Osteocyte (in vitro differentiated cells): ENCODE results near the gene PTPRN2. TPM values are rescaled to one million over a fixed set of nuclear protein-coding genes. Genes with fewer than 3 reads are reported as not detected.
"Not testable (repeated sequence)": the region's sequence is repeated elsewhere in the genome, so short reads cannot be mapped to it uniquely, and the experiment has no call there.

Experiments used
- DNase-seq: peaks from one replicate; pipeline ENCODE4 v3.0.0; 2021; ENCODE audit warnings: mixed read lengths; ENCODE audit not compliant: unreplicated experiment; ENCODE audit errors: extremely low spot score
- H3K27ac Mint-ChIP-seq: one replicate; pipeline ENCODE4 v1.8.0; 2021; ENCODE audit warnings: mild to moderate bottlenecking, mixed read lengths; ENCODE audit not compliant: unreplicated experiment
- H3K27me3 Mint-ChIP-seq: one replicate; pipeline ENCODE4 v1.8.0; 2021; ENCODE audit warnings: mixed read lengths; ENCODE audit not compliant: unreplicated experiment
- H3K36me3 Mint-ChIP-seq: one replicate; pipeline ENCODE4 v1.8.0; 2021; ENCODE audit warnings: mixed read lengths; ENCODE audit not compliant: unreplicated experiment
- H3K4me1 Mint-ChIP-seq: one replicate; pipeline ENCODE4 v1.8.0; 2021; ENCODE audit warnings: mixed read lengths; ENCODE audit not compliant: unreplicated experiment
- H3K4me3 Mint-ChIP-seq: one replicate; pipeline ENCODE4 v1.8.0; 2021; ENCODE audit warnings: mild to moderate bottlenecking, moderate library complexity, mixed read lengths; ENCODE audit not compliant: unreplicated experiment
- H3K9me3 Mint-ChIP-seq: one replicate; pipeline ENCODE4 v1.8.0; 2021; ENCODE audit warnings: mixed read lengths; ENCODE audit not compliant: unreplicated experiment
- total RNA-seq: library from RNA; stranded (reverse); gene quantifications from 2 replicates; pipeline ENCODE4 v1.2.1, GENCODE V29; 2021
- TF ChIP-seq, protein P1 (sequence below): fragments of 200-600 bp; sonication (generic); IDR thresholded peaks from 2 replicates; pipeline ENCODE4 v1.5.0; 2021; ENCODE audit warnings: antibody characterized with exemption, mild to moderate bottlenecking, moderate library complexity

PTPRN2 gene
- total RNA-seq, 1 donor from 2014 or later: 0.59 TPM

GRCh38 chr7:157506268-157506667 lies 1081.4 kb downstream of the PTPRN2 start:
- H3K4me1 Mint-ChIP-seq: no peaks in the 10 kb centered on the region
- H3K27ac Mint-ChIP-seq: no peak overlapping the region
- no peak overlapping the region for H3K4me3 Mint-ChIP-seq
- peak; percentile 69 for DNase-seq
- no peaks in the 10 kb centered on the region for H3K36me3 Mint-ChIP-seq
- H3K27me3 Mint-ChIP-seq: peaks cover 4% of the 10 kb centered on the region
- TF ChIP-seq, protein P1, sequence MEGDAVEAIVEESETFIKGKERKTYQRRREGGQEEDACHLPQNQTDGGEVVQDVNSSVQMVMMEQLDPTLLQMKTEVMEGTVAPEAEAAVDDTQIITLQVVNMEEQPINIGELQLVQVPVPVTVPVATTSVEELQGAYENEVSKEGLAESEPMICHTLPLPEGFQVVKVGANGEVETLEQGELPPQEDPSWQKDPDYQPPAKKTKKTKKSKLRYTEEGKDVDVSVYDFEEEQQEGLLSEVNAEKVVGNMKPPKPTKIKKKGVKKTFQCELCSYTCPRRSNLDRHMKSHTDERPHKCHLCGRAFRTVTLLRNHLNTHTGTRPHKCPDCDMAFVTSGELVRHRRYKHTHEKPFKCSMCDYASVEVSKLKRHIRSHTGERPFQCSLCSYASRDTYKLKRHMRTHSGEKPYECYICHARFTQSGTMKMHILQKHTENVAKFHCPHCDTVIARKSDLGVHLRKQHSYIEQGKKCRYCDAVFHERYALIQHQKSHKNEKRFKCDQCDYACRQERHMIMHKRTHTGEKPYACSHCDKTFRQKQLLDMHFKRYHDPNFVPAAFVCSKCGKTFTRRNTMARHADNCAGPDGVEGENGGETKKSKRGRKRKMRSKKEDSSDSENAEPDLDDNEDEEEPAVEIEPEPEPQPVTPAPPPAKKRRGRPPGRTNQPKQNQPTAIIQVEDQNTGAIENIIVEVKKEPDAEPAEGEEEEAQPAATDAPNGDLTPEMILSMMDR: no peak
- H3K9me3 Mint-ChIP-seq: peaks cover 11% of the 10 kb centered on the region

DNA sequence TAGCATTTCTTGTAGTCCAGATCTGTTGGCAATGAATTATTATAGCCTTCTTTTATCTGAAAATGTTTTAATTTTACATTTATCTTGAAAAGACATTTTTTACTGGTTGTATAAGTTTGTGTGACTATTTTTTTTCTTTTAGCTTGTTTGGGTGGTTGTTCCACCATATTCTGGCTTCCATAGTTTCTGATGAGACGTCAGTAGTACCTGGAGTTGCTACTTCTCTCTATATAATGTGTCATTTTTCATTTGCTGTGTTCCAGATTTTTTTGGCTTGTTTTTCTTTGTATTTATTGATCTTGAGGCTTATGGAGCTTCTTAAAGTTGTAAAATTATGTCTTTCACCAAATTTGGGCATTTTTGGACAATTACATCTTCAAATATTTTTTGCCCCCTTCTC lies 1082.0 kb downstream of the PTPRN2 start:
- H3K9me3 Mint-ChIP-seq: peaks cover 11% of the 10 kb centered on the region
- TF ChIP-seq, protein P1: no peak
- H3K27me3 Mint-ChIP-seq: peaks cover 4% of the 10 kb centered on the region
- DNase-seq: no peak
- no peaks in the 10 kb centered on the region for H3K4me1 Mint-ChIP-seq
- H3K27ac Mint-ChIP-seq: no peak overlapping the region
- H3K36me3 Mint-ChIP-seq: no peaks in the 10 kb centered on the region
- H3K4me3 Mint-ChIP-seq: no peak overlapping the region

DNA sequence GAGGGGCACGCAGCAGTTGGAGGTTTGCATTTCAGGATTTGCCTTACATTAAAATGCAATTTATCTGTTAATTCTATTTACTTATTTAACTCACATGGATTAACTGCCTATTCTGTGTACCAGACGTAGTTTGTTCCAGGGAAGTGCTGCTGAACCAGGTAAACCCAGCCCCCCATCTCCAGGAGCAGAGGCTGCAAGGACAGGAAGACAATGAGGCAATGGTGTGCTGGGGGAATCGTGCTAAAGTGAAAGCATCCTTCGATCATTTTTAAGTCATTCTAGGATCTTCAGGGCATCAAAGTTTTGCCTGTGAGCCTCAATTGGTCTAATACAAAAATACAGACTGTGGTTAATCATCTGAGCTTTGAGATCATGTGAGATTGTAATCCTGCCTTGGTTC lies 1084.4 kb downstream of the PTPRN2 start:
- Mint-ChIP-seq H3K9me3 (peaks cover 11% of the 10 kb centered on the region), H3K4me1 (no peaks in the 10 kb centered on the region), H3K27ac (no peak overlapping the region), H3K27me3 (peaks cover 3% of the 10 kb centered on the region), H3K36me3 (no peaks in the 10 kb centered on the region), H3K4me3 (no peak overlapping the region)
- TF ChIP-seq, protein P1: no peak
- peak; percentile 15 for DNase-seq

DNA sequence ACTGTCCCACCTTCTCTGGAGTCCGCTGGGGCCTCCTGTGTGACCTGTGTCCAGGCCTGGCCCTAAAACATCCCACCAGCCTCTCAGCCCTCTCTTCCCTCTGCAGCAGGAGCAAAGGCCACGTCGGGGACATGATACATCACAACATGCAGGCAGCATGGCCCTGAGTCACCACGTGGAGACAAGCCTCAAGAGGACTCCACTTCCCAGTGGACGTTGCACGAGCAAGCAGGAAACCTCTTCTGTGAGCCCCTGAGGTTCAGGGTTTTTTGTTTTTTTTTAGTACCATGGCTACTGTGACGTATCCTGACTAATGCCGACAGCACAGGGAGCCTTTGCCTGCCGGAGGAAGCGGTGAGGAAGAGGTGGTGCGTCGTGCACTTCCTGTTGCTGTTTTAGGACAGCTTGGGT lies 1084.9 kb downstream of the PTPRN2 start:
- peaks cover 3% of the 10 kb centered on the region for H3K27me3 Mint-ChIP-seq
- TF ChIP-seq, protein P1: no peak
- H3K4me1 Mint-ChIP-seq: no peaks in the 10 kb centered on the region
- no peak overlapping the region for H3K27ac Mint-ChIP-seq
- DNase-seq: peak; percentile 69
- H3K9me3 Mint-ChIP-seq: peaks cover 11% of the 10 kb centered on the region
- no peak overlapping the region for H3K4me3 Mint-ChIP-seq
- H3K36me3 Mint-ChIP-seq: no peaks in the 10 kb centered on the region

GRCh38 chr7:157501581-157501980 lies 1086.0 kb downstream of the PTPRN2 start:
- H3K27me3 Mint-ChIP-seq: peaks cover under 1% of the 10 kb centered on the region
- no peak overlapping the region for H3K4me3 Mint-ChIP-seq
- peak; percentile 56 for DNase-seq
- H3K27ac Mint-ChIP-seq: no peak overlapping the region
- no peaks in the 10 kb centered on the region for H3K36me3 Mint-ChIP-seq
- TF ChIP-seq, protein P1: no peak
- peaks cover 11% of the 10 kb centered on the region for H3K9me3 Mint-ChIP-seq
- no peaks in the 10 kb centered on the region for H3K4me1 Mint-ChIP-seq

- H3K4me1 Mint-ChIP-seq, H3K27me3 Mint-ChIP-seq, H3K9me3 Mint-ChIP-seq, H3K4me3 Mint-ChIP-seq, H3K36me3 Mint-ChIP-seq, H3K27ac Mint-ChIP-seq: not testable (repeated sequence)
- DNase-seq: peak; percentile 56
These were observed 1086.6 kb downstream of the PTPRN2 start for GRCh38 chr7:157500989-157501540.
